GM04503 (cell line): ENCODE results near the gene PRB2.
"Not testable (repeated sequence)": the region's sequence is repeated elsewhere in the genome, so short reads cannot be mapped to it uniquely, and the experiment has no call there.

ENCODE experiments used
- DNase-seq: peaks from one replicate; pipeline ENCODE4 v3.0.0-alpha.2; 2012; ENCODE audit warnings: low read depth

Gene PRB2

GRCh38 chr12:11395467-11395866, at the start of gene PRB2:
TSS of gene PRB2 (minus strand) at chr12:11395567. CDS start at chr12:11395529, 38 bp downstream.
- not testable (repeated sequence) for DNase-seq

- DNase-seq = no peak
Observed at GRCh38 chr12:11437966-11438365, 42.6 kb upstream of the PRB2 start.

- no peak for DNase-seq
Observed at GRCh38 chr12:11433664-11434063, 38.3 kb upstream of the PRB2 start.

DNA sequence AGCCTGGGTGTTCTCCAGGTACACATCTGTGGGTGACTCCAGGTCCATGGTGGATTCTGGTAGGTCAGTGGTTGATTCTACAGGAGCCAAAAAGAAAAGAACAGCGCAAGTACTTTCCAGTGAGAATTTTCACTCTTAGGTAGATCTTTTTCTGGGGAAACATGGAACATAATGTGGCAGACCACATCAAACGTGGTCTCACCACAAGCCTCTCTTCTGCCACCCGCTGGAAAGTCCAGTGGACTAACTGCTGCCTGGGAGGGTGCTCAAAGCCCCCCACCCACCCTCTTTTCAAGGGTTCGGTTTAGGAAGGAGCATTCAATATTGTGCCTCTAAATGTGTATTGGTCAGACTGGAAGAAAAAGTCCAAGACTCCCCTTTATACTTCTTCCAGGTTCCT, 36.1 kb upstream of the PRB2 start:
- DNase-seq = no peak

DNA sequence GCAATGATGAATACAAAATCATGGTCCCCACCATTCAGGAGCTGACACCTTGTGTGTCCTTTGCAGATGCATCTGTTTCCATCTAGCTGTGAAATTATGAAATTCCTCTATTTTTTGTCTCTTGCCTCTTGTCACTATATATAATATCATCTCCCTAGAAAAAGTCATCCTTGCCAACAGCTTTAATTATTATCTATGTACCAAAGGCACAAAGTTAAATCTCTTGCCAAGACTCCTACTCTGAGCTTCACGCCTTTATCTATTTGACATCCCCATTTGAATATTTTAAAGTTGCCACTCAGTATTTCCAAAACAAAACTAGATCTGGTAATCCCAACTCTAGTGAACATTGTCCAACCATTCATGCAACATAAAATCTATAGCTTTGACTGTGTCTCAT, 32.0 kb upstream of the PRB2 start:
- DNase-seq = no peak

GRCh38 chr12:11412731-11413130, 17.4 kb upstream of the PRB2 start:
- DNase-seq = no peak

DNA sequence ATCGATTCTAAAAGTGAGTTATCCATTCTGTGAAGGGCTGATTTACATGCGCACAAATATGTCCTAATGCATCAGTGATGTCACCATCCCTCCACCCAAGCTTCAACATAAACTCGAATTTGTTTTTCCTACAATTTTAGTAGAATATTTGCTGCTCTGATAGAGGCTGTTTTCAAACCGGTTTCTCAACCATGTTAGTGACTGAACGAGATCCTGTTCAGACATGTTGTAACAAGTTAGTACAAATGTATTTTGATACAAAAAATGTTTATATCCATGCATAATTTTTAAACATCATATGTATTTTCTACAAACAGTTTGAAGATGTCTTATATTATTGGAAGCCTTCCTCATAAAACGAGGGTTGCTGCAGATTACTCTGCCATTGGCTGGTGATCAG, 12.7 kb upstream of the PRB2 start:
- no peak for DNase-seq

GRCh38 chr12:11397366-11397765, 2.0 kb upstream of the PRB2 start:
- no peak for DNase-seq

DNA sequence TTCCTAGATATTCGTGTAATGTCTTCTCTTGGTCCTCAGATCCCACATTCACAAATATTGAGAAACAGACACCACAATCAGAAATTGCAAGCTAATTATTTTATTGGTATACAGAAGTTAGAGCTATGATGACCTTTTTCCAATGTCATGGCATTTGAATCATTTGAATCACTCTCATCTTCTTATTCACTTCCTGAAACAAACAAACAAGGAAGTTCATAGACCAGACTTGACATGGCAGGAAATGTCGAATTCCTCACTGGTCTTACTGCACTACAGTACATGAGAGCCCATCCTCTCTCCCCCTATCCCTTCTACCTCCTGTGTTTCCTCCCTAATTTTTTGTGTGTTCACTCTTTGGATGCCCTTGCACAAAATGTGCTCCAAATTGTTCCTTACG, 3.9 kb downstream of the PRB2 start:
- DNase-seq = not testable (repeated sequence)

- not testable (repeated sequence) for DNase-seq
Observed at GRCh38 chr12:11377420-11377819, 17.9 kb downstream of the PRB2 start.

- no peak for DNase-seq
Observed at GRCh38 chr12:11361151-11361550, 34.2 kb downstream of the PRB2 start.

GRCh38 chr12:11360205-11360883, 35.0 kb downstream of the PRB2 start:
- not testable (repeated sequence) for DNase-seq

DNA sequence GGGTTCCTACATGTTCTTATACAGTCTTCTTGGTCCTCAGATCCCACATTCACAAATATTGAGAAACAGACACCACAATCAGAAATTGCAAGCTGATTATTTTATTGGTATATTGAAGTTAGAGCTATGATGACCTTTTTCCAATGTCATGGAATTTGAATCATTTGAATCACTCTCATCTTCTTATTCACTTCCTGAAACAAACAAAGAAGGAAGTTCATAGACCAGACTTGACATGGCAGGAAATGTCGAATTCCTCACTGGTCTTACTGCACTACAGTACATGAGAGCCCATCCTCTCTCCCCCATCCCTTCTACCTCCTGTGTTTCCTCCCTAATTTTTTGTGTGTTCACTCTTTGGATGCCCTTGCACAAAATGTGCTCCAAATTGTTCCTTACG, 43.6 kb downstream of the PRB2 start:
- DNase-seq = not testable (repeated sequence)

GRCh38 chr12:11348439-11348838, 46.9 kb downstream of the PRB2 start:
- DNase-seq = no peak

DNA sequence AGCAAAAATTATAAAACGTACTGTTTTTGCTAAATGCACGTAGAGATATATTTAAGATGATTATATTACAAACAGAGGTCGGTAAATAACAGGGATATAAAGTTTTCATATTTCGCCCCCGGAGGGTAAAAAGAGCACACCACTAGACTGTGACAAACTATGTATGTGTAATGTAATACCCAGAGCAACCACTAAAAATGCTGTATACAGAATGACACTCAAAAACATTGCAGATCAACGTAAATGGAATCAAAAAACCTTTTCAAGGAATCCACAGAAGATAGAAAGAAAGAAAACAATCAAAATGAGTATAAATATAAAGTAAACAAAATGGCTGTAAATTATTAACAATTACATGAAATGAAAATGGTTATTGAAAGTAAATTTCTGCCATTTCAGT, 47.6 kb downstream of the PRB2 start:
- no peak for DNase-seq

- no peak for DNase-seq
Observed at GRCh38 chr12:11344500-11344899, 50.9 kb downstream of the PRB2 start.
